ENCODE measurements around the gene PARP11.

The PARP11 gene

DNA sequence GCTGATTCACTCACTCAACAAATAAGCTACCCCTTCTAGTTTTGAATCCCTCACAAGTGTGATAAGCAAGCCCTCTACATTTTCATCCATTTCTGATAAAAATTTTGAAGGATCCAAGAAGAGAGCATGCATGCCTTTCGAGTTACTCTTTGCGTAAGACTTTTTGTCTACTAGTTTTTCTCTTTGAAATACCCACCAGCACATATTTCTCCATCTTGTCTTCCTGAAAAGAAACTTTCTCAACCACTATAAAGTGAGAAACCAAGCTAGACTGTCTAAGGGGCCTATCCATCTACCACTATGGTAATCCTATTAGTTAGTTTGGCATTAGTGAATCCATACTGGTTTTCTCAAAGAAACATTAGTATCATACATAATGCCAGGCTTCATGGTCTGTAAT, 56.9 kb downstream of the PARP11 start:
- no peak for DNase-seq

- DNase-seq: no peak
Observed at GRCh38 chr12:3815094-3815766, 58.0 kb downstream of the PARP11 start.

GRCh38 chr12:3810540-3810939, 62.7 kb downstream of the PARP11 start:
- no peak for DNase-seq

- no peak for DNase-seq
Observed at GRCh38 chr12:3810016-3810370, 63.2 kb downstream of the PARP11 start.

DNA sequence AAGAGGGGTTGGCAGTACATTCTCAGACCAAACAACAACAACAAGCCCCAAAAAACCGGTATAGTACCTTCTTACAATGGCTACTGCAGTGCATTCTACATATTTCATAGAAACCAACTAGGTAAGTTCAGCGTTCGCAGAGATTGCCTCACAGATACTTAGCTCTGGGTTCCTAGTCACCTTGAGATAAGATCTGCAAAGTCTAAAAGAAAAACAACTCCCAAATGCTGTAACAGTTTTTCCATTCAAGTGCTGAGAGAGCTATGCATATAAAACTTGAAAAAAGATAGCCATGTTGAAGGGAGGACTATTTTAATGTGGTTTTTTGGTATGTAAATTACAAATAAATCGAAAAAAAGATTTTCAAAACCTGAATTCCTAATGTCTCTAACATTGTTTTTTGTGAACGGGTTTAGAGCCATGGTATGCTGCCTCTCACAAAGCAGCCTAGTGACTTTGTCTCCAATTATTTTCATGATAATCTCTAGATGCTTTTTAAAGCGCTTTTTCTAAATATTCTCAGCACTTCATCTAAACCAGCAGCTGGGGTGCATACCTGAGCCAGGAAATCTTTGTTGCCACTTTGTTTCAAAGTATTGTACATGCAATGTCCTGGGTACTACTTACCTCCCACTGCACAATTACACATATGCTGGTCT, 63.7 kb downstream of the PARP11 start:
- no peak for DNase-seq

DNA sequence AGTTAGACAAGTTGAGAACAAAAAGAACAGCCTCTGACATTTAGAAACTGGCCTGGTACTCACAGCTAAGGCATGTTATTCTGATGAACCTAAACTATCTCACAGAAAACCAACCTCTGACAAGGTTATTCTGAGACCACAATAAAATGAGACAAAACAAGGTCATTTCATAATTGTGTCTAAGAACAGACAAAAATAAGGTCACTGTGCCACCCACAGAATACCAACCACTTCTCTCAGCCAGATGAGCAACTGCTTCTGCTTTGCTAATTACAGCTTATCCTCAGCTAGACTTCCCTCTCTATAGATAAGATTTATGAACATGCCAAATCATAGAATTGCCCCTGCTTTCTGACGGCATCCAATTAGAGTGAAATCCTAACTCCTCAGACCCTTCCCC, 68.1 kb downstream of the PARP11 start:
- DNase-seq: no peak

DNA sequence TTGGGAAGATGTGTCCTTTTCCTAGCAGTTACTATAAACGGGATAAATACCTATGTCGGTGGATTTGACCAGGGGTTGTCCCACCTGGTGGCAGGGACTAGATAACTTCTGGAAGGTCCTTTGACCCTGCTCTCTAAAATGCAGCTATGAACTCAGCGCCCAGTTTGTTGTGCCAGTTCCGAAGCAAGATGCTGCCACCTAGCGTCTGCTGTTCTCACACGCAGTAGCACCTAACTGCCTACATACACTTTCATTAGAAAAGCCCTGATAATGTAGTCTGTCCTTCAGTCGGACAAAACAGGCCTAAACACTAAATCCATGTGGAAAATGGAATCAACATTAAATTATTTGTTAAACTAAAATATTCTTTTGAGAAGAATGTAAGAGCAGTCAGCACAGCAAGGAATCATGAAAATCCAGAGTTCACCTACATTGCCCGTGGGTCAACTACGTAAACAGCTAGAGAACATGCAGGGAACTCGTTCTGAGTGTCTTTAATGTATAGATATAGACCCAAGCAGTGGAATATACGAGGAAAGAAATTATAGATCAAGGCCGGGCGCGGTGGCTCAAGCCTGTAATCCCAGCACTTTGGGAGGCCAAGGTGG, 69.2 kb downstream of the PARP11 start:
- peak; percentile 42 for DNase-seq

DNA sequence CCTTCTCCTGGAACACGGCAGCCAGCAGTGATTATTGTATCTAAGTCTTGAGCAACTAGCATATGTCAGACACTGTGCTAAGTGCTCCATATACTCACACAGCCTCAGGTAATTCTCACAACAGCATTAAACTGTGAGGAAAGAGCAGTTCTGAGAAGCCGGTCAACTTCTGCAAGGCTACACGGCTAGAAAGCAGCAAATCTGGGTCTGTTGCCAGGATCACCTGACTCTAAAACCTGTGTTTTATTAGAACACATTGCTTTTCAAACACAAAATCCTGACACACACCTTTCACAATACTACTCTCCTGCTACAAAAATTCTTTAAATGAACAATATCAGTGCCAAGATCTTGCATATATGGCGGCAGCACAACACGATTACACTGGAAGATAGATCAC, 70.5 kb downstream of the PARP11 start:
- DNase-seq: no peak

DNA sequence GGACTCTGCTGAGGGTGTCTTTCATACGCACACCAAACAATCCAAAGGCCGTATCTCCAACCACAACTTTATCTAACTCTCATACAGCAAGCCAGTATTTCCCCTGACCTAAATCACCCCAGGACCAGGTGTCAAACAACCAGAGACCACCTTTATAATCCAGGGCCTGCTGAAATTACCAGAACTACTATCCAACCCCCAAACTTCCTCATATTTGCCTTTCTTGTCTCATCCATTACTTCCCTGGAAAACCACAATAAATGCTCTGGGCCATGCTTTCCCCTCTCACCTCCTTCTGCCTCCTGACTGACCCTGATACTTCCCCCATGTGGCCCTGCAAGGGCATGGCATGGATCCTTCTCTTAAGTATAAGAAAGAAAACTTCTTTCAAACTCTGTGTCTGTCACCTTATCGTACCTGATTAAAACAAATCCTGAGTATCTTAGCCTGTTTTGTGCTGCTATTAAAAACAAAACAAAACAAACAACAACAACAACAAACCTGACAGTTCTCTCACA, 75.6 kb downstream of the PARP11 start:
- no peak for DNase-seq

DNA sequence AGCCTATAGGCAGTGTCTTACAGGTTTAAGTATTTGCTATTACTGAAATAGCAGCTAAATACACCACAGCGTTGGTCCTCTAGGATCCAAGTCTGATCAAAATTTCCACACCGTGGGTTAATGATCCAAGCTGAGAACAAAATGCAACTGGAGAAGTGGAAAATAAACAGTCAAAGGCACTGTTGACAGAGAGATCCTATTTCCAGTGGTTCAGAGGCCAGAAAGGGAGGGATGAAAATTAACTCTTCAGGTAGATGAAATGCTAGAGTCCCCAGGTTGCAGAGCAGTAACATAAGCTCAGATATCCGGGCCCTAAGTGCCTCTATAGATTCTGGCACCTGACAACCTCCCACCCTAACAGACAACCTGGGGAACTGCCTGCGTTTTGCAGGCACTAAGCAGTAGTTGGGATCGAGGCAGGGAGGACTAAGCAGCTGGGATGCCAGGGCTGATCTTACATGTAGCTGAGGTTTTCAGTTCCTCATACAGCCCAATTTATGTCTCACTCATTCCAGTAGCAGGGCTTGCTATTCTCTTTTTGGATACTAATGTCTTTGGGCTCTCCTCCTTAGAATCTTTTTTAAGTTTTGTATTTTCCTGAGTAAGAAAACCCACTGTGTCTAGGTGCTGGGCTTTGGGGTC, 77.6 kb downstream of the PARP11 start:
- DNase-seq: no peak

DNA sequence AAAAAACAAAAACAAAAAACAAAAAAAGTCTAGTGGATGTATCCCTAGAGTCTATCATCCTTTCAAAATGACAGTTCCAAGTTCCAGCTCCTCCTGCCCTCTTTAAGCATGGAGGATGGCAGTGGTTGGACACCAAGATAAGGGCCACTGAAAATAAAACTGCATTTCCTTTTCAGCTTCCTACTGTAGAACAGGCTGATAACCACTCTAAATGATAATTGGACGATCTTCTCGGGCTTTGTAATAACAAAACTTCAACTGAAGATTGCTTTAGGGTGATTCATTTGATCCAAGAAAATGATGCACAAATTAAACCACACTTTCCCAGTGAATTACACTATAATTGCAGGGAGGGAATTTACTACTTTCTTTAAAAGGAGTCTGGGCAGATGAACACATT, 78.1 kb downstream of the PARP11 start:
- no peak for DNase-seq

DNA sequence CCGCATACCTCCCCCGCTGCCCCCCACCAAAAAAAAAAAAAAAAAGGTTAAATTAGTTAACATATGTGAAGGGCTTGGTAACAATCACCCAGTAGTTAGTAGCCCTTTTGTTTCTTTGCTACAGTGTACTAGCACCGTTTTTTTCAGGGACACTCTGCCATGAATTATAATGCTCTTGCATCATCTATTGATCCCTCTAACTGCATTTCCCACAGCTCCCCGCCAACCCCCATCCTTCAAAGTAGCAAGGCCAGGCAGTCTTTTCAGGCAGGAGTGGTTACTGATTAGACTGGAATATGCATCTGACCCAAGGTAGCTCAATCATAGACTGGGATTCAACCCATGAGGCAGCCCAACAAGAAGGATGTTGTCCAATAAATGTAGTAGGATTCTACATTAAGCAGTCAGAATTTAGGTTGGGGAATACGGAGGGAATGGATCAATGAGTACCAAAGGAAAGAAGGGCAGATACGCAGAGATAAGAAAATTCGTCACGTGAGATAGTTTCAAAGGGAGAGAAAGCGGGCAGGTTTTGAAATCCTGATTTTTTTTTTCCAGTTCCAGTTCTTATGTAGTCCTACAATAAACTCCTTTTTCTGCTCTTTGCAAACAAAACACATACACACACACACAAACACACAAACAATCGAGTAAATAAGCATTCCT, 80.4 kb downstream of the PARP11 start:
- no peak for DNase-seq

- DNase-seq: no peak
Observed at GRCh38 chr12:3791256-3791874, 81.8 kb downstream of the PARP11 start.

DNA sequence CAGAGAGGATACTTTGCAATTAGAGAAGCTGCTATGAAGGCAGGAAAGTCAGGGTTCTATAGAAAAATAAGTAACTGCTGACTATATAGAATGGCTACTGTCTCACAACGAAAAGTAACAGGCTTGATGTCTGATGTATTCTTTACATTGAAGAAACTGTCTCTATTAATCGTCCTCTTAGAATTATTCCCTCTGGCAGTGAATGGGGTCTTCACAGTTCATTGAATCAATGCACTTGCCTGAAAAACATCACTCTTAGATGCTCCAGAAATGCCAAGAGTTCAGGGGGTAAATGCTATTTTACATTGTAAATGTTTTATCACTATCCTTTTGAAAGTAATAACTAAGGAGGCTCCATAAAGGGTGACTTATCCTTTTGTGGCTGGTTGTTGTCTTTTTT, 82.6 kb downstream of the PARP11 start:
- DNase-seq: no peak

DNA sequence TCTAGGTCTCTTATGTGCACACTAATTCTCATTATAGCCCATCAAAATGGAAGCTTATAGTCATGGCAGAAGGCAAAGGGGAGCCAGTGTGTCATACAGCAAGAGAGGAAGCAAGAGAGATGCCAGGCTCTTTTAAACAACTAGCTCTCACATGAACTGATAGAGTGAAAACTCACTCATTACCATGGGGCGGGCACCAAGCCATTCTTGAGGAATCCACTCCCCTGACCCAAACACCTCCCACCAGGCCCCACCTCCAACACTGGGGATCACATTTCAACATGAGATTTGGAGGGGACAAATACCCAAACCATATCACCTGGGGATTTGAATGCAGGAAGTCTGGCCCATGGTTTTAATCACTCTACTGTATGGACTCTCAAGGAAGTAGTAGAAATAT, 83.4 kb downstream of the PARP11 start:
- no peak for DNase-seq

- peak; percentile 30 for DNase-seq
Observed at GRCh38 chr12:3777206-3777809, 95.9 kb downstream of the PARP11 start.

- DNase-seq: no peak
Observed at GRCh38 chr12:3775385-3776035, 97.7 kb downstream of the PARP11 start.

GRCh38 chr12:3772380-3772779, 100.8 kb downstream of the PARP11 start:
- DNase-seq: no peak

GRCh38 chr12:3771853-3772252, 101.3 kb downstream of the PARP11 start:
- no peak for DNase-seq

DNA sequence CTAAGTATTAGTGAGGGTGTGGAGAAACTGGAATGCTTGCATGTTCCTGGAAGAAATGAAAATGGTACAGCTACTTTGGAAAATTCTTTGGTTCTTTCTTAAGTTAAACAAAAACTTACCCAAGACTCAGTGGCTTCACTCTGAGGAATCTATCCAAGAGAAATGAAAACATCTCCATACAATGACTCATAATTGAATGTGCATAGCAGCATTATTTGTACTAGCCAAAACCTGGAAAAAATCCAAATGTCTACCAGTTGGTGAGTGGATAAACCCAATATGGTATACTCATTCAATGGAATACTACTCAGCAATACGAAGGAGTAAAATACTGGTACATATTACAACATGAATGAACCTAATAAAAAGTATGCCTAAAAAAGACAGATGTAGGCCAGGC, 102.3 kb downstream of the PARP11 start:
- no peak for DNase-seq

DNA sequence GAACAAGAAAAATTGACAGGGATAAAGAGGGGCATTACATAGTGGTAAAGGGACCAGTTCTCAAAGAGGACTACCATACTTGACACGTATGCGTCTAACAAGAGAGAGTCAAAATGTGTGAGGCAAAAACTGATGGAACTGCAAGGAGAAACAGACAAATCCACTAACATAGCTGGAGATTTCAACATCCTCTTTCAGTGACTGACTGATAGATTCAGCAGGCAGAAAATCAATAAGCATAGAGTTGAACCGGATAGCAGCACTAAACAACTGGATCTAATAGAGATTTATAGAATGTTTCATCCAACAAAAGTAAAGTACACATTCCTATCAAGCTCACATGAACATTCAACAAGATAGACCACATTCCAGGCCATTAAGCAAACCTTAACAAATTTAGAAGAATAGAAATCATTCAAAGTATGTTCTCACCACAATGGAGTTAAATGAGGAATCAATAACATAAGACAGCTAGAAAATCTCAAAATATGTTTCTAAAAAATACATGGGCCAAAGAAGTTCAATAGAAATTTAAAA, 104.2 kb downstream of the PARP11 start:
- DNase-seq: no peak
